Heart right ventricle (tissue), 16 donors: ENCODE results near the gene FBXW2. TPM values are rescaled to one million over a fixed set of nuclear protein-coding genes. Genes with fewer than 3 reads are reported as not detected.

Experiments used
- ATAC-seq, 8 donors: fragments of 200-7000 bp; cut with Tn5 transposase; one replicate each; pipeline ENCODE4 v1.9.1; 2020; ENCODE audit warnings: mild to moderate bottlenecking in 8 of 8, moderate library complexity in 8 of 8, moderate number of reproducible peaks in 1 of 8
- DNase-seq, 2 donors: peaks; one replicate each; pipeline ENCODE4 v3.0.0-alpha.2; 2020
- H3K27ac ChIP-seq, 10 donors: fragments of 200-600 bp; sonication (generic) in 2 of 10; one replicate each; pipeline versions ENCODE4 v1.5.0 to v1.8.0; 2020 to 2022; ENCODE audit warnings: mild to moderate bottlenecking in 3 of 10
- H3K27me3 ChIP-seq, 7 donors: fragments of 200-600 bp; one replicate each; pipeline ENCODE4 v1.8.0; 2021 to 2022; ENCODE audit warnings: mild to moderate bottlenecking in 2 of 7
- H3K36me3 ChIP-seq, 9 donors: fragments of 200-600 bp; sonication (generic) in 1 of 9; one replicate each; pipeline versions ENCODE4 v1.5.0 to v1.8.0; 2020 to 2022; ENCODE audit warnings: mild to moderate bottlenecking in 2 of 9
- H3K4me1 ChIP-seq, 9 donors: fragments of 200-600 bp; sonication (generic) in 1 of 9; one replicate each; pipeline versions ENCODE4 v1.5.0 to v1.8.0; 2020 to 2022; ENCODE audit warnings: mild to moderate bottlenecking in 4 of 9
- H3K4me3 ChIP-seq, 10 donors: fragments of 200-600 bp; sonication (generic) in 2 of 10; one replicate each; pipeline versions ENCODE4 v1.5.0 to v1.8.0; 2020 to 2022; ENCODE audit warnings: mild to moderate bottlenecking in 7 of 10, moderate library complexity in 2 of 10
- H3K9me3 ChIP-seq, 11 donors: fragments of 200-600 bp in 10 of 11; sonication (generic) in 2 of 11; one replicate each; pipeline versions ENCODE4 v1.5.0 to v1.8.0; 2013 to 2022; ENCODE audit warnings: mild to moderate bottlenecking in 2 of 11, control low read depth in 1 of 11, moderate library complexity in 1 of 11
- CTCF ChIP-seq, 9 donors: fragments of 200-600 bp; sonication (generic) in 2 of 9; IDR thresholded peaks; one replicate each; pipeline versions ENCODE4 v1.5.0 to v1.8.0; 2021 to 2022; ENCODE audit warnings: antibody characterized with exemption in 9 of 9, mild to moderate bottlenecking in 5 of 9, moderate library complexity in 1 of 9
- WGBS, 2 donors: extraction: QIAGEN DNeasy Blood & Tissue Kit; methylation state at CpG; one replicate each; pipeline ENCODE4 v1.1.7; 2013; ENCODE audit warnings: inconsistent platforms in 1 of 2; 5-methylcytosine and 5-hydroxymethylcytosine counted together
- intact Hi-C, 10 donors: fragments of 100-400 bp; cut with DNase I; formaldehyde crosslinking; loops; one replicate each; pipeline versions ENCODE4 v1.11.1 to v1.14.2; 2022
- polyA plus RNA-seq, 2 donors: library from polyadenylated mRNA; stranded (reverse); fragments of 200-250 nt; gene quantifications; one replicate each; pipeline ENCODE4 v1.2.3, GENCODE V29; 2013
- total RNA-seq, 10 donors: library from RNA; stranded (reverse); fragmentation: NEBNext Ultra II Directional in 3 of 10; extraction: Animal tissue kit (Norgen Biotek cat#: 25700) in 3 of 10; gene quantifications; one replicate each; pipeline versions ENCODE4 v1.2.1 to v1.2.4, GENCODE V29; 2021 to 2023
- donor health status: Arrhythmogenic right ventricular cardiomyopathy.
- donor health status: ischemic (EF 13 %, LVEDD 7.1; RV severe dilation, severe dysfunction).
- donor health status: healthy with polysubstance abuse.
- donor health status: DM: no; HTN: yes; CAD: no.
- donor health status: DM: no; HTN: no; CAD: no.
- donor health status: ischemic (EF 25% LVEDD 6.9; RV normal size, moderate dysfunction).
- donor health status: ischemic (EF 25% LVEDD 5.7; RV mildly dilated, moderate dysfunction).
- donor health status: healthy.
- donor health status: DM: yes; HTN: yes; CAD: no.
- donor health status: Ischemic cardiomyopathy.
- donor health status: ischemic (EF 35%, LVEDD 5.7; RV mildly dilated, moderate dysfunction).
- donor health status: nonischemic (EF 11% LVEDD 7.7; RV severe dilation, severe dysfunction).
- donor health status: DM: yes; HTN: yes; CAD: no.
- donor health status: PGD.
- donor health status: ischemic (EF 29% LVEDD 5.4; RV normal size, mild dysfunction).
- donor health status: nonischemic (EF 23%, LVEDD 6.1; RV moderate dilation, normal function).

The FBXW2 gene
- total and polyA plus RNA-seq, 12 donors, result 7.5 to 52.0 (median 44.8) TPM

GRCh38 chr9:120770931-120771330 is 22.3 kb downstream of the FBXW2 start:
- 91 to 93% methylated on average over 4 of the region's 4 CpGs for WGBS, 2 donors
- TF ChIP-seq CTCF (IDR thresholded peaks at IDR 0.05), result no peak
- DNase-seq (no peak), ATAC-seq (no peak)
- intact Hi-C loops, result no loop called here
- Histone ChIP-seq H3K27me3 (no peaks in the 10 kb centered on the region), H3K27ac (peak overlapping the region in 1 of 10 donors; percentile 37), H3K9me3 (no peaks in the 10 kb centered on the region), H3K4me3 (no peak overlapping the region), H3K4me1 (peaks cover 0 to 20% (median 4%) of the 10 kb centered on the region in 9 donors), H3K36me3 (peaks cover 0 to 100% (median 30%) of the 10 kb centered on the region in 9 donors)

GRCh38 chr9:120768886-120769285 is 24.3 kb downstream of the FBXW2 start:
- peaks cover 0 to 100% (median 30%) of the 10 kb centered on the region in 9 donors for H3K36me3 ChIP-seq
- ATAC-seq, result no peak

GRCh38 chr9:120768247-120768646 is 25.0 kb downstream of the FBXW2 start:
- DNase-seq (no peak), ATAC-seq (no peak)
- Histone ChIP-seq H3K36me3 (peaks cover 0 to 100% (median 37%) of the 10 kb centered on the region in 9 donors), H3K4me3 (no peak overlapping the region), H3K9me3 (no peaks in the 10 kb centered on the region), H3K4me1 (peaks cover 0 to 22% (median 4%) of the 10 kb centered on the region in 9 donors), H3K27me3 (no peaks in the 10 kb centered on the region), H3K27ac (no peak overlapping the region)
- intact Hi-C loops, result no loop called here
- WGBS, 2 donors, result 96 to 98% methylated on average over 4 of the region's 4 CpGs
- no peak for TF ChIP-seq CTCF (IDR thresholded peaks at IDR 0.05)

More at GRCh38 chr9:120768886-120769285, 24.3 kb downstream of the FBXW2 start:
- no peak for DNase-seq
- WGBS, 2 donors, result 81 to 97% methylated on average over 1 of the region's 1 CpG
- Histone ChIP-seq H3K4me1 (peaks cover 0 to 22% (median 4%) of the 10 kb centered on the region in 9 donors), H3K27me3 (no peaks in the 10 kb centered on the region), H3K9me3 (no peaks in the 10 kb centered on the region), H3K27ac (no peak overlapping the region), H3K4me3 (no peak overlapping the region)
- intact Hi-C loops, result no loop called here
- no peak for TF ChIP-seq CTCF (IDR thresholded peaks at IDR 0.05)

GRCh38 chr9:120767451-120767850 is 25.8 kb downstream of the FBXW2 start:
- Histone ChIP-seq H3K4me3 (no peak overlapping the region), H3K36me3 (peaks cover 0 to 100% (median 42%) of the 10 kb centered on the region in 9 donors), H3K27me3 (no peaks in the 10 kb centered on the region), H3K27ac (no peak overlapping the region), H3K9me3 (no peaks in the 10 kb centered on the region), H3K4me1 (peaks cover 0 to 22% (median 4%) of the 10 kb centered on the region in 9 donors)
- intact Hi-C loops, result no loop called here
- DNase-seq, result no peak
- no peak for TF ChIP-seq CTCF (IDR thresholded peaks at IDR 0.05)
- ATAC-seq, result no peak
- 92 to 95% methylated on average over 3 of the region's 3 CpGs for WGBS, 2 donors
